GM13977 (cell line): ENCODE measurements around the gene COA8.
A peak's percentile ranks its signal among the peaks of the same experiment; 100 is the strongest.

Experiments used
- DNase-seq: peaks from one replicate; pipeline ENCODE4 v3.0.0; 2012; ENCODE audit warnings: low spot score
- in situ Hi-C: fragments of 300-500 bp; cut with MboI; formaldehyde crosslinking; loops from one replicate; pipeline ENCODE4 v1.12.0; 2022; ENCODE audit warnings: low sequenced_read_pairs, low pct_unique_long_range_greater_than_20kb, mixed read lengths, inconsistent platforms; ENCODE audit not compliant: unreplicated experiment
- TF ChIP-seq, protein P1 (sequence below): IDR thresholded peaks from 2 replicates; pipeline ENCODE4 v1.5.1; 2012; ENCODE audit warnings: mild to moderate bottlenecking, control low read depth; ENCODE audit not compliant: insufficient read depth; ENCODE audit errors: extremely low read depth, missing control alignments

Gene COA8

DNA sequence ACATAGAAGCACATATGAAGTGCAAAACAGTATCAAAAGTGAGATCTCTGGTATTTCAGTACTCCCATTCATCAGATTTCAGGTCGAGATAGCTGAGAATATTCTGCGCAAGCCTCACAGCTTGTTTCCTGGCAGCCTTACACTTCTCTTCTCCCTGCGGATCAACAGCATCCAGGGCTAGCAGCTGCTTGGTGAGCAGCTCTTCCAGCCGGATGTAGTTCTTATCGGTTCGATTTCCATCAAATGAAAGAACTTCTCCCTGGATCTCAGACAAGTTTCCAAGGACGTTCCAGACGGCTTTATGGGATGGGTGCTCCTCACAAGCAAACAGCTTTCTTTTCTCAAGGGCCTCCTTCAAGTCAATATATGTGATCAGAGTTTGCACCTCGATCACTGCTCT lies 3.0 kb upstream of the COA8 start:
- TF ChIP-seq, protein P1, sequence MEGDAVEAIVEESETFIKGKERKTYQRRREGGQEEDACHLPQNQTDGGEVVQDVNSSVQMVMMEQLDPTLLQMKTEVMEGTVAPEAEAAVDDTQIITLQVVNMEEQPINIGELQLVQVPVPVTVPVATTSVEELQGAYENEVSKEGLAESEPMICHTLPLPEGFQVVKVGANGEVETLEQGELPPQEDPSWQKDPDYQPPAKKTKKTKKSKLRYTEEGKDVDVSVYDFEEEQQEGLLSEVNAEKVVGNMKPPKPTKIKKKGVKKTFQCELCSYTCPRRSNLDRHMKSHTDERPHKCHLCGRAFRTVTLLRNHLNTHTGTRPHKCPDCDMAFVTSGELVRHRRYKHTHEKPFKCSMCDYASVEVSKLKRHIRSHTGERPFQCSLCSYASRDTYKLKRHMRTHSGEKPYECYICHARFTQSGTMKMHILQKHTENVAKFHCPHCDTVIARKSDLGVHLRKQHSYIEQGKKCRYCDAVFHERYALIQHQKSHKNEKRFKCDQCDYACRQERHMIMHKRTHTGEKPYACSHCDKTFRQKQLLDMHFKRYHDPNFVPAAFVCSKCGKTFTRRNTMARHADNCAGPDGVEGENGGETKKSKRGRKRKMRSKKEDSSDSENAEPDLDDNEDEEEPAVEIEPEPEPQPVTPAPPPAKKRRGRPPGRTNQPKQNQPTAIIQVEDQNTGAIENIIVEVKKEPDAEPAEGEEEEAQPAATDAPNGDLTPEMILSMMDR, result no peak
- DNase-seq, result no peak
- in situ Hi-C loops, result loop anchor here (10.0 kb wide), 1 partner anchor 55 kb away; no protein-coding TSS in a partner anchor

- TF ChIP-seq, protein P1, result no peak
- DNase-seq, result no peak
- in situ Hi-C loops, result no loop called here
Observed at GRCh38 chr14:103560691-103561090, 2.1 kb upstream of the COA8 start.

DNA sequence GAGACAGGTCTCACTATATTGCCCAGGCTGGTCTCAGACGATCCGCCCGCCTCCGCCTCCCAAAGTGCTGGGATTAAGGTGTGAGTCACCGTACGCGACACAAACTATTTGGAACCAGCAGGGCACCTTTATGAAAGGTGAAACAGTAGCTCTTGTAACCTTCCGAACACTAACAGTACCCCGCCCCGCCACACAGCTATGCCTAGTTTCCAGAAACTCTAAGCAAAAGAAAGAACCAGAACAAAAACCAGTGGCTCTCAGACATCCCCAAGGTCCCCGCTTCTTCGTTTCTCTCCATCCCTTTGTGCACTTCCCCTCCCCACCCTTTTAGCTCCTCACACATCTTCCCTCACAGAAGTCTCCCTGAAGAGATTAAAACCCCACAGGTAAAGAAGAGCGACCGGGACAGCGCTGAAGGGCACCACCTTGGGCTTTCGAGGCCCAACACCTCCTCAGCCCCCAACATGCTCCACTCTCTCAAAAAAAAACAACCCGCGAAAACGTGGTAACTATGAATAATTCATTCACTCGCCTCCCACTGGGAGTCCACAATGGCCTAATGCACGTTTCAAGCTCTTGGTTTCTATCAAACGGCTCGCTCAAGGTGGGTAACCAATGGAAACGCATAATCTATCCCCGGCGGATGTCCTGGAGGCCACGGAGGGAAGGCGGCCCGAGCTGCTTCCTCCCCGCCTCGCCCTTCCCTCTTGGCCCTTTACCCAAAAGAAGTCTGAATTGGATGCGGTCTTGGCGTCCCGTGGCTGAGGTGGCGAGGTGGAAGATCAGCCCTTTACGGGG lies 1.2 kb upstream of the COA8 start:
- peak; percentile 77 for DNase-seq
- in situ Hi-C loops, result no loop called here
- TF ChIP-seq, protein P1, result no peak

GRCh38 chr14:103562179-103562428 lies 656 bp upstream of the COA8 start:
- TF ChIP-seq, protein P1, result no peak
- in situ Hi-C loops, result no loop called here
- no peak for DNase-seq

- TF ChIP-seq, protein P1, result no peak
- no peak for DNase-seq
- in situ Hi-C loops, result no loop called here
Observed at GRCh38 chr14:103563226-103563620, 463 bp downstream of the COA8 start.

- TF ChIP-seq, protein P1, result no peak
- DNase-seq, result peak; percentile 38
- in situ Hi-C loops, result no loop called here
Observed at GRCh38 chr14:103563844-103564505, 1.2 kb downstream of the COA8 start.
